NCI-H2196 (cell line): ENCODE measurements around the gene BLOC1S4.
"Not testable (repeated sequence)": the region's sequence is repeated elsewhere in the genome, so short reads cannot be mapped to it uniquely, and the experiment has no call there.

Experiments used
- DNase-seq: peaks from one replicate; lab custom pipeline; 2025; ENCODE audit not compliant: unreplicated experiment; lab: John Stamatoyannopoulos, UW

The BLOC1S4 gene

DNA sequence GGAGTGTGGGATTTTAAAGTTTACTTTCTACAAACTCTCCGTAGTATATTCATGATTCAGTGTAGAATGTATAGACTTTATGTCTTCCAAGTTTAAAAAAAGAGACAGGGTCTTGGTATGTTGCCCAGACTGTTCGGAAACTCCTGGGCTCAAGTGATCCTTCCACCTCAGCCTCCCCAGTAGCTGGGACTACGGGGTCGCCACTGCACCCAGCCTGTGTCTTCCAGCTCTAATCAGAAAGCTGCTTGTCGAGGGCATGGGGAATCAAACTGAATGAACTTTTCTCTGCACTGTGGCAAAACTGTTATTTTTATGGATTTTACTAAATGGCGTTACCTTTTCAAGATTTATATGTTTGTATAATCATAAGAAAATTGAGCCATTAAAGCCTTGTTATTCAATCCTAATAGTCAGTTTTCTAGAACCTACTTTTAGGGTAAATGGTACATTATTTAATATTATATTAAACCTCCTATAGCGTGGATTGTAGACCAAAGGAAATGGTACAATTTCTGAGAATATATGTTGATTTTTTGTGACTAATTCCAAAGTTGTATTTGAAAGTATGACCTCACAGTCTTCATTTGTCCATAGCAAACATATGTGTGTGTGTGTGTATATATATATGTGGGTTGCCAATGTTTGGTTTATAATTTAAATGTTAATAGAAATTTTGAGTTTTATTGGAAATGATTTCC is 1.1 kb downstream of the BLOC1S4 start:
- DNase-seq = no peak

- no peak for DNase-seq
These were observed 3.1 kb downstream of the BLOC1S4 start for GRCh38 chr4:6718932-6719610.

DNA sequence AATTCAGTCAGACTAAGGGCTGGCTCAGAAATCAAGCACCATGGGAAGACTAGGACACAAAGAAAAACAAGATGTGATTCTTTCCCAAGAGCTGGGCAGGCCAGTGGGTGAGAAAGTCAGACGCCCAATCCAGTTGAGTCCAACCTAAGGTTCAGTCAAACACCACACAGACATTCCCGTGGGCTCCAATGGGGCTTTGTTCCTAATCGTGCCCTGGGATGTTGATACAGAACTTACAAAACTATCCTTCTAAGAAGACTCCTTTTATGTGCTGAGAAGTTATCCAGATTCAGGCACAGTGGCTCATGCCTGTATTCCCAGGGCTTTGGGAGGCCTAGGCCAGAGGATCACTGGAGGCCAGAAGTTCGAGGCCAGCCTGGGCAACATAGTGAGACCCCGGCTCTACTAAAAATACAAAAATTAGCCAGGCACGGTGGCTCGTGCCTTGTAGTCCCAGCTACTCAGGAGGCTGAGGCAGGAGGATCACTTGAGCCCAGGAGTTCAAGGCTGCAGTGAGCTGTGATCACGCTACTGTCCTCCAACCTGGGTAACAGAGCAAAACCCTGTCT is 3.7 kb downstream of the BLOC1S4 start:
- no peak for DNase-seq

DNA sequence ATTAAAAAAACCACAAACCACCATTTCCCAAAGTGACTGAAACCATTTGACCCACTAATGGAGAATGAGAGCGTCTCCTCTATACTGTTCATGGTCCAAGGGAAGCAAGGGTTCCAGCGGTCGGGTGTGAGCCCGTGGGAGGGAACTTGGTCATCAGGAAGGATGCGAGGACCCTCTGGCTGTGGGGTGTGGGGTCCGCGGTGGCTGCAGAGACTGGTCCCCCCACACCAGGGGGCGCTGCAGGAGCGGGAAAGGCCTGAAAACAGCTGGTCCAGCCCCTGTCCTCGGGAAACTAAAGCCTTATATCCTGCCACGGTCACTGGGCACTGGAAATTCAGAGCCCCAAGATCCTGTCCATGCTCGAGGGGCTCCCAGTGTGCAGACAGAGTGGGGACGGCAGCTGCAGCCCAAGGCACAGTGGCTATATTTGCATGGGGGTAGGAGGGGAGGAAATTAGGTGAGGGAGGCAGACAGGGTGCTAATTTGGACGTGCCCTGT is 4.3 kb downstream of the BLOC1S4 start:
- peak; percentile 92 for DNase-seq

GRCh38 chr4:6721121-6721520 is 5.1 kb downstream of the BLOC1S4 start:
- no peak for DNase-seq

DNA sequence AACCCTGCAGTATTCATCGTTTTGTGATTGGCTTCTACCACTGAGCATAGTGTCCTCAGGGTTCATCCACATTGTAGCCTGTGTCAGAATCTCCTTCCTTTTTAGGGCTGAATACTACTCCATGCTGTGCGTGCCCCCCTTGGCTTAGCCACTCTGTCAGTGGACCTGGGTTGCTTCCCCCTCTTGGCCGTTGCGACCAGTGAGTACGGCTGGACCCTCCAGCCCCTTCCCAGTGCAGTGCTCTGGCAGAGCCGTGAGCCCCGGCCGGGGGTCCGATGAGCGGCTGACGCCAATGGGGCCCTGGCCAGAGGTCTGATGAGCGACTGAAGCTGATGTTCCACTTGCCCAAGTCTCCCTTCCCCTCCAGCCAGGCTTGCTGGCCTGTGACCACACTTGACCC is 6.9 kb downstream of the BLOC1S4 start:
- no peak for DNase-seq

- no peak for DNase-seq
These were observed 7.9 kb downstream of the BLOC1S4 start for GRCh38 chr4:6723851-6724250.

- DNase-seq = no peak
These were observed 8.6 kb downstream of the BLOC1S4 start for GRCh38 chr4:6724421-6725111.

DNA sequence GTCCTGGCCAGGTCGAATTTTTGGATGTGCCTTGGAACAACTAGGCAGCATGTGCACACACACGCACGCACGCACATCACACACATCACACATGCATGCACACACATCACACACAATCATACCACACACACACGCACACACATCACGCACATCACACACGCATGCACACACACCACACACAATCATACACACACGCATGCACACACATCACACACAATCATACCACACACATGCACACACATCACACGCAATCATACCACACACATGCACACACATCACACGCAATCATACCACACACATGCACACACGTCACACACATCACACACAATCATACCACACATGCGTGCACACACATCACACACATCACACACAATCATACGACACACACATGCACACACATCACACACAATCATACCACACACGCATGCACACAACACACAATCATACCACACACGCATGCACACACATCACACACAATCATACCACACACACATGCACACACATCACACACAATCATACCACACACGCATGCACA is 9.5 kb downstream of the BLOC1S4 start:
- not testable (repeated sequence) for DNase-seq

DNA sequence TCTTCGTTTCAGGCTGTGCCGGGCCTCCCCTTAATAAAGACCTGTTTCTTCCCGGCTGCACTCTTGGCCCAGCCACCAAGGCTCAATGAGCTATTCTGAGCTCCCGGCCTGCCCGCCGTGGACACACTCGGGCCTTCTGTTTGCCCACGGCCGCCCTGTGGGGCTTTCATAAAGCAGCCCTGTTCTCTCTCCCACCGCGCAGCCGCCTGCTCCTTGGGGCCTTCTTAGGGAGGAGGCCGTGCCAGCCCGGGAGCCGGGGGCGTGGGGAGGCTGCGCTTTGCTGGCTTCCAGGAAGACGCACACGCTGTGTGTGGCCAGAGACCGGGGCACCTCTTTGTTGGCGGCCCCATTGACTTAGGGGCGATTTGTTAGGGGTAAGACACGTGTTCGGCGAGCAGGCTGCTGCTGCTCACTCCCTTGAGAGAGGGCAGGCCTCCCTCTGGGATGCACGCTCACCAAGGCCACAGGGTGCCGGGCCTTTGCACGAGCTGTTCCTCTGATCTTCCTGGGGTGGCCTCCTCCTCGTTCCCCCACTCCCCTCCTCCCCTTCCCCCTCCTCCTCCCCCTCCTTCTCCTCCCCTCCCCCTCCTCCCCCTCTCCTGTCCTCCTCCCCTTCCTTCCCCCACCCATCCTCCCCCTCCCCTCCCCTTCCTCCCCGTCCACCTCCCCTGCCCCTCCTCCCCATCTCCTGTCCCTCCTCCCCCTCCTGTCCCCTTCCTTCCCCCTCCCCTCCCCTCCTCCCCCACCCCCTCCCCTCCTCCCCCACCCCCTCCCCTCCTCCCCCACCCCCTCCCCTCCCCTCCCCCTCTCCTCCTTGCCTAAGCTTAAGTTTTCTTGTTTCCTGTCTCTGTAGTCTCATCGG is 11.3 kb downstream of the BLOC1S4 start:
- DNase-seq = no peak

GRCh38 chr4:6727943-6728250 is 11.9 kb downstream of the BLOC1S4 start:
- DNase-seq = no peak

DNA sequence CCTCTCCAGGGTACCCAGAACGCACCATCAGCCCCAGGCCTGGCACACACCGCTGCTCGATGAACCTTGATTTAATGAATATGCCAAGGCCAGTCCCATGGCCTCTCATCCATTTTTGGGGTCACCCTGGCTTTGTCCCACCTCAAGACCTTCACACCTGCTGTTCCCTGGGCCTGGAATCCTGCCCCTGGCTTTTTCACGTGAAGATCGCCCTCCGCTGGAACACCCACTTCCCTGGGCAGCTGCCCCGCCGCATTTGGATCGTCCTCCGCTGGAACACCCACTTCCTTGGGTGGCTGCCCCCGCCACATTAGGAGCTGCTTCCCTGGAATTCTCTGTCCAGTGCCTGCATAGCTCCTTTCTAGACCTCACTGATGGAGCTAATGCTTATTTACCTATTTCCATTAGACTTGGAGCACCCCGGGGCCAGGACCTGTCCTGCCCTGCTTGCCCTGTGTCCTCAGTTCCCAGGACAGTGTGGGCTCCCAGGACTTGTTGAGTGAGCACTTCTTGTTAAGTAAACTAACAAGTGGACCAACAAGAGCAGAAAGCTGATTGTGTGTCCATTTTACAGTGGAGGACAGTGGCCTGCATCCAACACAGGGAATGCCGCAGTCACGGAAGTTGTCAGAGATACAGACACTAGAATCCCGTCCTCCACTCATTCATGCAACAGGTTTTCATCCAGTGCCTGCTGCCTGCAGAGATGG is 12.5 kb downstream of the BLOC1S4 start:
- no peak for DNase-seq

- DNase-seq = no peak
These were observed 14.8 kb downstream of the BLOC1S4 start for GRCh38 chr4:6730603-6731317.

DNA sequence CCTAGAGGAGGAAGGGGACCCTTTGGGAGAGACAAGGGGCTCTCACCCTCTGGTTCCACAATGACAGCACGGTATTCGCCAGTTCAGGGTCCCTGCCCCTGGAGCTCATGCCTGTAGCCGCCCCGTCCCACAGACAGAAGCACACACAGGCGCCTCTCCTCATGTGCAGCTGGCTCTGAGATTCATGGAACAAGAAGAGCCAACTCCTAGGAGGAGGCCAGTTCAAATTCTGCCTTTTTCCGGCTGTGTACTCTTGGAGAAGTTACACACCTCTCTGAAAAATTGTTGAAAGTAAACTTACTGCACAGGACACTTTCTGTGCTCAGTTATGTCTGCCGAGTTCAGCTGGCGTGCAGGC is 15.3 kb downstream of the BLOC1S4 start:
- no peak for DNase-seq

DNA sequence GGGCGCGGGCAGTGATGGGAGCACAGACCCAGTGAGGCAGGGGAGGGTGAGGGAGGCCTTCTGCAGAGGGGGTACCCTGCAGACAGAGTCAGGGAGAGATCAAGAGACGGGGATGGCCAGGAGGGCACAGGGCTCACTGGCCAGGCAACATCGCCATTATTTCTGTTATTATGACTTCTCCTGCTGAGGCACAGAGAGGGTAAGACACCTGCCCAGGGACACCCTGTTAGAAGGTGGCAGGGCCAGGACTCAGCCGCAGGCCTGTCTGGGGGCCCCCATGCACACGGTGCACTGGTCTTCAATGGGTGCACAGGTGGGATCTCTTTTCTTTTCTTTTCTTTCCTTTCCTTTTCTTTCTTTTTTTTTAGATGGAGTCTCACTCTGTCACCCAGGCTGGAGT is 15.8 kb downstream of the BLOC1S4 start:
- DNase-seq = no peak

- DNase-seq = no peak
These were observed 16.7 kb downstream of the BLOC1S4 start for GRCh38 chr4:6732441-6733357.

DNA sequence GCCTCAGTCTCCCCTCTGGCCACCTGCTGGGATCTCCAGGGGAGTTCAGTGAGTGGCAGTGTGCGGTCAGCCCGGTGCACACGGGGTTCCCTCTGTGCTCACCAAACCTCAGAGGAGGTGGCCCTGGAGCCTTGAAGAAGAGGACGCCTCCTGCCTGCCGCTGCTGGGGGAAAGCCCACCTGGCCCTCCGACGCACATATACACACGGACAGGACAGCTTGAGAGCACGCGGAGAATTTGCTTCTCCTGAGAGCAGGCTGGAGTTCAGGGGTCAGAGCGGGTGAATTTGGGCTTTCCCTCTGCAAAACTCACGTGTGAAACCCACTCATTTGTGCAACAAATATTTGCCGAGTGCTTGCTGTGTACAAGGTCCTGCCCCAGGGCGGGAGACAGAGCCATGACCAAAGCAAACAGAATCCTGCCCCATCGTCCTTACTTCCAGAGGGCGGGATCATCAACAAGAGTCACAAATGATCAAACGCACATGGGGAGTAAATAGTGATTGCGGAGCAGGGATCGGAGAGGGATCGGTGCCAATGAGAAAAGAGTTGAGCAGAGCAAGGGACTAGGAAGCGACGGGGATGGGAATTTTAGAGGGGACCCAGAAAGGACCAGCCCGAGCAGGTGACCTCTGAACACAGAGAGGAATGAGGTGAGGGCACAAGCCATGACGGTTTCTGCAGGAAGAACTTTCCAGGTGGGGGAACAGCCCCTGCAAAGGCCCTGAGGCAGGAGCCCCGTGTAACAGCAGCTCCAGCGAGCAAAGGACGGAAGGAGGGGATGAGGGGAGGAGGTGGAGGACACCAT is 17.6 kb downstream of the BLOC1S4 start:
- no peak for DNase-seq
